ENCODE data around the gene DCAKD. TPM values are rescaled to one million over a fixed set of nuclear protein-coding genes. Genes with fewer than 3 reads are reported as not detected.

Gene DCAKD
- total RNA-seq, 2 donors from 2014 or later, result 91.1 to 111 TPM

DNA sequence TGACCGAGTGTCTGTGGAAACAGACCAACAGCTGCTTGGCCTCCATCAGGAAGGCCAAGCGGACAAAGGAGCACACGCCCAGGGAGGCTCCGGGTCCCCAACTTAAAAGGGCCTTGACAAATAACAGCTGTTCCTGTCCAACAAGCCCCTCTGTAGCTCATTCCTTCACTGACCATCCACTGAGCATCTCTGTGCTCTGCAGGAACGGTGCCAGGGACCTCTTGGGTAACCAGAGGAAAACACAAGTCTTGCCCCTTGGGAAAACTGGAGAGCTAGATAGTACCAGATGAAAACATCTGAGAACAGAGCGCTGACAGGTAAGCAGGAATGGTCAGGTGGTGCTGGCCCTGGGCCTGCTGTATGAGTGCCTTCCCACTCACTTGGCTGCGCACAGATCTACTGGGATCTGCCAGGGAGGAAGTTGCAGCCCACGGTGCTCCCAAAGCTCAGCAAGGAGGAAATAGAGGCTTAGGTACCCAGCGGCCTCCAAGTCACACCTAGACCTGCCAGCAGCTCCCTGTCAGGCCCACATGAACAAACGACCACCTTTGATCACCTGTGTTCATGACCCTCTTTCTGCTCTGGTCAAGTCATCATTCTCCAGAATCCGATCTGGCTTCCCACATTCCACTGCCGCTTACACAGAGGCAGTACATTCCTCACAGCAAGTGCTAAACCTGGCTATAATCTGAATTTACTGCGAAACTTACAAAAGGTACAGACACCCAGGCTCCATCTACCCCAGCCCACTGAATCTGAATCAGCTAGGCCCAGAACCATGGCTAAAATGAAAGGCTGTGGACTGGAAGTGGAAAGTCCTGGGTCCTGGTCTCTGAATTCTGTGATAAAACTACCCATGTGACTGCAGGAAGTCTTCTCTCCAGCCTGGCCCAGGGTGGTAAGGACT, 12.5 kb downstream of the DCAKD start:
- 40% methylated on average over 11 of the region's 13 CpGs for WGBS
- H3K9me3 ChIP-seq, result no peaks in the 10 kb centered on the region
- peak; percentile 91 for DNase-seq (ENCODE audit: low spot score)

DNA sequence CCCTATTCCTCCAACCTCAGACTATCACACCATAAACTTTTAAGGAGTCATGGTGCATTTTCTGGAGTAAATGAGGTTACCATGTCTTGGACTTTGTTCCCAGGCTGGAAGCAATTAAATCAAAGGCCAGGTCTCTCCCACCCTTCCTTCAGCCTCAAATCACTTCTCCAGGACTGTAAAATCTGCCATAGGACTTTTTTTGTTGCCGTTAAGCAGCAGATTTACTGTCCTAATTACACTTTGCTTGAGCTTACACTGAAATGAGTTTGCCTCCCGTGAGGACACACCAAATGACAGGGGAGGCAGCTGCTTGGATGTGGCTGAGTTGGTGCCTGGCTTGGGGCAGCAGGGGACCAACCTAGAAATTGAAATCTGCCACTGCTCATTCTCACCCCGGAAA, 14.7 kb downstream of the DCAKD start:
- Histone ChIP-seq H3K27me3 (replicated peaks; ENCODE audit: insufficient read depth) (no peaks in the 10 kb centered on the region), H3K27ac (no peak overlapping the region), H3K36me3 (peaks cover 4 to 7% of the 10 kb centered on the region in 2 donors), H3K9me3 (no peaks in the 10 kb centered on the region), H3K4me1 (replicated peaks) (peaks cover 12% of the 10 kb centered on the region), H3K4me3 (no peak overlapping the region)
- intact Hi-C loops (cut with DNase I), result no loop called here
- TF ChIP-seq, protein P1, sequence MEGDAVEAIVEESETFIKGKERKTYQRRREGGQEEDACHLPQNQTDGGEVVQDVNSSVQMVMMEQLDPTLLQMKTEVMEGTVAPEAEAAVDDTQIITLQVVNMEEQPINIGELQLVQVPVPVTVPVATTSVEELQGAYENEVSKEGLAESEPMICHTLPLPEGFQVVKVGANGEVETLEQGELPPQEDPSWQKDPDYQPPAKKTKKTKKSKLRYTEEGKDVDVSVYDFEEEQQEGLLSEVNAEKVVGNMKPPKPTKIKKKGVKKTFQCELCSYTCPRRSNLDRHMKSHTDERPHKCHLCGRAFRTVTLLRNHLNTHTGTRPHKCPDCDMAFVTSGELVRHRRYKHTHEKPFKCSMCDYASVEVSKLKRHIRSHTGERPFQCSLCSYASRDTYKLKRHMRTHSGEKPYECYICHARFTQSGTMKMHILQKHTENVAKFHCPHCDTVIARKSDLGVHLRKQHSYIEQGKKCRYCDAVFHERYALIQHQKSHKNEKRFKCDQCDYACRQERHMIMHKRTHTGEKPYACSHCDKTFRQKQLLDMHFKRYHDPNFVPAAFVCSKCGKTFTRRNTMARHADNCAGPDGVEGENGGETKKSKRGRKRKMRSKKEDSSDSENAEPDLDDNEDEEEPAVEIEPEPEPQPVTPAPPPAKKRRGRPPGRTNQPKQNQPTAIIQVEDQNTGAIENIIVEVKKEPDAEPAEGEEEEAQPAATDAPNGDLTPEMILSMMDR (IDR thresholded peaks at IDR 0.05), result no peak
- TF ChIP-seq POLR2A (IDR thresholded peaks at IDR 0.05), result no peak
- no peak for TF ChIP-seq POLR2AphosphoS5 (IDR thresholded peaks at IDR 0.05)
- DNase-seq (ENCODE audit: low spot score), result no peak
- WGBS, result 62% methylated on average over 3 of the region's 3 CpGs

More for the DNA sequence above, 12.5 kb downstream of the DCAKD start:
- Histone ChIP-seq H3K27ac (peak overlapping the region; percentile 67 to 71), H3K27me3 (replicated peaks; ENCODE audit: insufficient read depth) (no peaks in the 10 kb centered on the region), H3K4me3 (no peak overlapping the region), H3K36me3 (peaks cover 0 to 5% of the 10 kb centered on the region in 2 donors), H3K4me1 (replicated peaks) (peaks cover 22% of the 10 kb centered on the region)
- TF ChIP-seq, protein P1 (IDR thresholded peaks at IDR 0.05), result no peak
- TF ChIP-seq POLR2A (IDR thresholded peaks at IDR 0.05) (no peak), POLR2AphosphoS5 (IDR thresholded peaks at IDR 0.05) (peak; percentile 92)
- intact Hi-C loops (cut with DNase I), result no loop called here

DNA sequence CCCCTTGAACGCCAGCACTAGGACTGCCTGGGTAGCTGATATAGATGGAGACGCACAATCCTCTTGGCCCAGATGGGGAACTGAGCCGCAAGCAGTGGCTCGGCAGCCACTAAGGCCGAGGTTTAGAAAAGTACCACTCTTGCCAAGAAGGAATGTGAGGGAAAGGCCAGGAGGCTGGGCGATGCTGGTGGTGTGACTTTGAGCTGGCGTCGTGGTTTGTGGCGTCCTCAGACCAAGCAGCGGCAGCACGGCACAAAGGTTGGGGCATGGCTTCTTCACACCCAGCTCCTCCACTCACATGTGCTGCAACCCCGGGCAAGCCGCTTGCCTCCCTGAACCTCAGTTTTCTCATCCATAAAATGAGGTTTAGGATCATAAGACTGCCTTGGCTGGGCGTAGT, 15.6 kb downstream of the DCAKD start:
- no peak for DNase-seq (ENCODE audit: low spot score)
- intact Hi-C loops (cut with DNase I), result no loop called here
- Histone ChIP-seq H3K27ac (no peak overlapping the region), H3K27me3 (replicated peaks; ENCODE audit: insufficient read depth) (no peaks in the 10 kb centered on the region), H3K4me3 (no peak overlapping the region), H3K9me3 (no peaks in the 10 kb centered on the region), H3K4me1 (replicated peaks) (peaks cover 12% of the 10 kb centered on the region), H3K36me3 (peaks cover 5 to 7% of the 10 kb centered on the region in 2 donors)
- no peak for TF ChIP-seq POLR2A (IDR thresholded peaks at IDR 0.05)
- TF ChIP-seq POLR2AphosphoS5 (IDR thresholded peaks at IDR 0.05), result no peak
- TF ChIP-seq, protein P1 (IDR thresholded peaks at IDR 0.05), result no peak
- 88% methylated on average over 14 of the region's 14 CpGs for WGBS

DNA sequence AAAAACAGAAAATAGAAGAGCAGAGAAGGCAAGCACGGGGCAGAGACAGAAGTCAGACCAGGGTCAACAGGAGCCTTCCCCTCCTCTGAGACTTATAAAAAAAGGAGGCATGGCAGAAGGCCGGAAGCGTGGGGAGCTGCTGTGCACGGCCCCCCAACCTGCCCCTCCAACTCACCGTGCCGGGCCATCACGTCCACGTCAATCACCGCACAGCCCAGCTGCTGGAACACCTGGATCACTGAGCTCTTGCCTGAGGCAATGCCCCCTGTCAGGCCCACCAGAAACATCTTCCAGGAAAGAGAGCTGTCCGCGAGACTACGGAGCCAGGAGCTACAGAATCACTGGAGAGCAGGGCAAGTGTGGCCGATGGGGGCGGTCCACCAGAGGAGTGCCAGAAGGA, 16.8 kb downstream of the DCAKD start:
- intact Hi-C loops (cut with DNase I), result no loop called here
- WGBS, result 90% methylated on average over 14 of the region's 14 CpGs
- Histone ChIP-seq H3K4me3 (no peak overlapping the region), H3K4me1 (replicated peaks) (peaks cover 12% of the 10 kb centered on the region), H3K27ac (no peak overlapping the region), H3K27me3 (replicated peaks; ENCODE audit: insufficient read depth) (no peaks in the 10 kb centered on the region), H3K9me3 (no peaks in the 10 kb centered on the region), H3K36me3 (peaks cover 7 to 10% of the 10 kb centered on the region in 2 donors)
- no peak for DNase-seq (ENCODE audit: low spot score)
- TF ChIP-seq, protein P1 (IDR thresholded peaks at IDR 0.05), result no peak
- no peak for TF ChIP-seq POLR2AphosphoS5 (IDR thresholded peaks at IDR 0.05)
- TF ChIP-seq POLR2A (IDR thresholded peaks at IDR 0.05), result no peak

DNA sequence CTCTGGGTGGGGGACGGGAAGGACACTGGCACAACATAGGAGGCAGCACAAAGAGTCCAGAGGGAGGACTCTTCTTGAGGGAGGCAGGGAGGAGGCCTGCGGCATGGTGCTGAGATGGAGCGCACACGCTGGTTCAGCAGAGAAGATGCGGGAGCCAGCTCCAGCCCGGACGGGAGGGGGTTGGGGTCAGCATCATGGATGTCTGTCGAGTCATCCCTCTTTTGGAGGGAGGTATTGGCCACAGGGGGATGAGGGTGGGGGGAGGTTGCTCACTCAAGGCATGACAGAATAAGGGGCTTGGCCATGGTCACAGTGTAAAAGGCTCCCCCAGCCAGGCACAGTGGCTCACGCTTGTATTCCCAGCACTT, 19.3 kb downstream of the DCAKD start:
- Histone ChIP-seq H3K27me3 (replicated peaks; ENCODE audit: insufficient read depth) (no peaks in the 10 kb centered on the region), H3K27ac (no peak overlapping the region), H3K4me3 (no peak overlapping the region), H3K9me3 (no peaks in the 10 kb centered on the region), H3K36me3 (peaks cover 7 to 10% of the 10 kb centered on the region in 2 donors), H3K4me1 (replicated peaks) (no peaks in the 10 kb centered on the region)
- DNase-seq (ENCODE audit: low spot score), result no peak
- intact Hi-C loops (cut with DNase I), result no loop called here
- TF ChIP-seq, protein P1 (IDR thresholded peaks at IDR 0.05), result no peak
- TF ChIP-seq POLR2AphosphoS5 (IDR thresholded peaks at IDR 0.05) (no peak), POLR2A (IDR thresholded peaks at IDR 0.05) (no peak)
- WGBS, result 66% methylated on average over 9 of the region's 9 CpGs
